Right kidney (tissue), 9 donors: ENCODE measurements around the gene YRDC.

ENCODE experiments used
- DNase-seq: peaks from one replicate; pipeline ENCODE4 v3.0.0-alpha.2; 2016
- long read RNA-seq, 8 donors: transcript quantifications; one replicate each; lab custom pipeline, GENCODE V29; 2026

The YRDC gene, protein sequence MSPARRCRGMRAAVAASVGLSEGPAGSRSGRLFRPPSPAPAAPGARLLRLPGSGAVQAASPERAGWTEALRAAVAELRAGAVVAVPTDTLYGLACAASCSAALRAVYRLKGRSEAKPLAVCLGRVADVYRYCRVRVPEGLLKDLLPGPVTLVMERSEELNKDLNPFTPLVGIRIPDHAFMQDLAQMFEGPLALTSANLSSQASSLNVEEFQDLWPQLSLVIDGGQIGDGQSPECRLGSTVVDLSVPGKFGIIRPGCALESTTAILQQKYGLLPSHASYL
- long read RNA-seq, donor 1, transcript YRDC-201 (5 exons, 1,826 nt), result major isoform, 14 of 14 reads
- long read RNA-seq, donor 1, partial matches to known transcripts, result 0 of 14 reads
- long read RNA-seq, donor 1, other reads (novel, unspliced or antisense), result 0 of 14 reads
- long read RNA-seq, donor 2, transcript YRDC-201 (5 exons, 1,826 nt), result major isoform, 8 of 8 reads
- long read RNA-seq, donor 2, partial matches to known transcripts, result 0 of 8 reads
- long read RNA-seq, donor 2, other reads (novel, unspliced or antisense), result 0 of 8 reads
- long read RNA-seq, donor 3, partial matches to known transcripts, result 0 of 4 reads
- long read RNA-seq, donor 3, other reads (novel, unspliced or antisense), result 0 of 4 reads
- long read RNA-seq, donor 4, transcript YRDC-201 (5 exons, 1,826 nt), result major isoform, 6 of 6 reads
- long read RNA-seq, donor 4, partial matches to known transcripts, result 0 of 6 reads
- long read RNA-seq, donor 4, other reads (novel, unspliced or antisense), result 0 of 6 reads
- long read RNA-seq, donor 5, transcript YRDC-201 (5 exons, 1,826 nt), result major isoform, 15 of 15 reads
- long read RNA-seq, donor 5, partial matches to known transcripts, result 0 of 15 reads
- long read RNA-seq, donor 5, other reads (novel, unspliced or antisense), result 0 of 15 reads
- long read RNA-seq, donor 6, transcript YRDC-201 (5 exons, 1,826 nt), result major isoform, 9 of 9 reads
- long read RNA-seq, donor 6, partial matches to known transcripts, result 0 of 9 reads
- long read RNA-seq, donor 6, other reads (novel, unspliced or antisense), result 0 of 9 reads
- long read RNA-seq, donor 7, transcript YRDC-201 (5 exons, 1,826 nt), result major isoform, 24 of 24 reads
- long read RNA-seq, donor 7, partial matches to known transcripts, result 0 of 24 reads
- long read RNA-seq, donor 7, other reads (novel, unspliced or antisense), result 0 of 24 reads
- long read RNA-seq, donor 8, transcript YRDC-201 (5 exons, 1,826 nt), result major isoform, 5 of 5 reads
- long read RNA-seq, donor 8, partial matches to known transcripts, result 0 of 5 reads
- long read RNA-seq, donor 8, other reads (novel, unspliced or antisense), result 0 of 5 reads

DNA sequence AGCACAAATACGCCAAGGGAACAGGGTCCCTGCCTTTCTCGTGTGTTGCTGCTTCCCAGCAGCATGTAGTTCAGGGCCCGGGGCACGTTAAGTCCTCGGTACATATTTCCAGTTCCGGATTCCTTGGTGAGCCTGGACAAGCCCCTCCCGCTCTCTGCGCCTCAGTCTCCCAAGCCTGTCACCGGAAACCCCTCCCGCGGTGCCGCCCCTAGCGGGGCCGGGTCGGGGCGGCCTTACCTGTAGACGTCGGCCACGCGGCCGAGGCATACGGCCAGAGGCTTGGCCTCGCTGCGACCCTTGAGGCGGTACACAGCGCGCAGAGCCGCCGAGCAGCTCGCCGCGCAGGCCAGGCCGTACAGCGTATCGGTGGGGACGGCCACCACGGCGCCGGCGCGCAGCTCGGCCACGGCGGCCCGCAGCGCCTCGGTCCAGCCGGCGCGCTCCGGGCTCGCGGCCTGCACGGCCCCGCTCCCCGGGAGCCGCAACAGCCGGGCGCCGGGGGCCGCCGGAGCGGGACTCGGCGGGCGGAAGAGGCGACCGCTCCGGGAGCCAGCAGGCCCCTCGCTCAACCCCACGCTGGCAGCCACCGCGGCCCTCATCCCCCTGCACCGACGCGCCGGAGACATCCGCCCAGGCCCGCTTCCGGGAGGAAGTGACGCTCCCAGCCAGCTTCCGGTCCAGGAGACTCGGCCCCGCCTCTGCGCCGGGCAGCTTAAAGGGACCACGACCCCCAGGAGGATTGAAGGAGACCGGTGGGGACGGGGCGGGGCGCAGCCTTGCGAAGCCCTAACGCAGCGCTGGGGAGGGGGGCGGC is at the start of gene YRDC, which contains the start of gene C1orf122:
Gene YRDC, minus strand, starts transcription at position 654 of the 814 bp plus-strand sequence. Its CDS starts 28 bp downstream, at position 626.
Gene C1orf122, plus strand, starts transcription at position 236 of the 814 bp plus-strand sequence. CDS start 615 bp downstream, outside the sequence.
- peak; percentile 65 for DNase-seq

DNA sequence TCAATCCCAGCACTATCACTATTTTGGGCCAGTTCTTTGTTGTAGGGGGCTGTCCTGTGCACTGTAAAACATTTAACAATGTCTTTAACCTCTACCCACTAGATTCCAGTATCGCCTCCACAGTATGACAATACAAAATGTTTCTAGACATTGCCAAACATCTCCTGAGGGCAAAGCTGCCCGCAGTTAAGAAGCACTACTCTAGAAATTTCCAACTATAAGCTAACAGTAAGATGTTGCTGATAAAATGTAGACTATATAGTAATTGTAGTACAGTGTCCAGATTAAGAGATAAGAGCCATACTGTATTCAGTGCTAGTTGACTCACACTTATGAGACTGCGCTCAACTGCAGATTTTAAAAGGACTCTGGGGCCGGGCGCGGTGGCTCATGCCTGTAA is 46.4 kb upstream of the YRDC start:
- no peak for DNase-seq

DNA sequence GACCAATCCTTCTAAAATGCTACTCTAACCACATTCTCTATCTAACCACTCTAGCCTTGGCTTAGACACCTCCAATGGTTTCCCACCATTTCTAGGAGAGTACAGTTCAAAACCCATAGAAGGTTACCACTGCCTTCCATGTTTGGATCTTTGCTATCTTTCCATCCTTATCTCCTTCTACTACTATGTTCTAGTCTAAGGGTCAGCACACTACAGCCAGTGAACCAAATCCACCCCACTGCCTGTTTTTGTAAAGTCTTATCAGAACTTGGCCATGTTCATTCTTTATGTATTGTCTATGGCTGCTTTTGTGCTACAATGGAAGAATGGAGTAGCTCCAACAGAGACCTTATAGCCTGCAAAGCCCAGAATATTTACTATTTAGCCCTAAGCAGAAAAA is 45.1 kb upstream of the YRDC start:
- no peak for DNase-seq

DNA sequence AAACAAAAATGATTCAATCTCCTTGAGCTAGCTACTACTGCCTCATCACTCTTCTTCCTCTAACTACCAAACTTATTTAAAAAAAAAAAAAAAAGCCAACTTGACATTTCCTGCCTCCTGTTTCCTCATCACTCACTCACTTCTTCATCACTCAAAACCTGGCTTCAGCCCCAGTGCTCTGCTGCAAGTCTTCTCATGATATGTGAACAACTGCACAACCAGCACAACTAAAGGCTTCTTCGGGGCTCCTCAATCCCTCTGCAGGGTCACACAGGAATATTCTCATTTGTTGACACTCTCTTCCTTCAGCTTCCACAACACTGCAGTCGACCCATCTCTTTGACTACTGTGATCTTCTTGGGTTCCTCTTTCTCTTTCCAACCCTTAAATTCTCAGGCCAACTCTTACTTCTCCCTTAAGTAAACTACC is 43.8 kb upstream of the YRDC start:
- DNase-seq, result no peak

- DNase-seq, result no peak
These were observed 43.3 kb upstream of the YRDC start for GRCh38 chr1:37851262-37851661.

DNA sequence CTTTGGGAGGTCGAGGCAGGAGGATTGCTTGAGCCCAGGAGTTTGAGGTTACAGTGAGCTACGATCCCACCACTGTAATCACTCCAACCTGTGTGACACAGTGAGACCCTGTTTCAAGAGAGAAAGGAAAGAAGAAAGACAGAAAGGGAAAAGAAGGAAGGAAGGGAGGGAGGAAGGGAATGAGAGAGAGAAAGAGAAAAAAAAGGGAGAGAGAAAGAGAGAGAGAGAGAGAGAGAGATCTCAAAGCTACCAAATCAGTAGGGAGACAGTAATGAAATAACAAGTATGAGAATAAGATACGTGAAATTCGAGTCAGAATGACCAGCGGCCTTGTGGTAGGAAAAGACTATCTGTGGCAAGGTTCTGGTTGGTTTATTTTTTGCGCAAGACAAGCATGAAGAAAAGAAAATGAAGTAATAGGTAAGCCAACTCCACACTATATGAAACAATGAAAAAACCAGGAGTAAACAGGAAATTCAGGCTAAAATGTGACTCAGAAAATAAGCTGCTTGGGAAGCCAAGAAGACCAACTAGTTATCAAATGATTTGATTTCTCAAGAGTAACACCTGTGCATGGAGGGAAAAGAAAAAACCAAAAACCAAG is 42.4 kb upstream of the YRDC start:
- DNase-seq, result no peak

GRCh38 chr1:37849480-37849879 is 41.5 kb upstream of the YRDC start:
- no peak for DNase-seq

- no peak for DNase-seq
These were observed 38.8 kb upstream of the YRDC start for GRCh38 chr1:37846647-37847339.

GRCh38 chr1:37845786-37846185 is 37.8 kb upstream of the YRDC start:
- DNase-seq, result no peak

DNA sequence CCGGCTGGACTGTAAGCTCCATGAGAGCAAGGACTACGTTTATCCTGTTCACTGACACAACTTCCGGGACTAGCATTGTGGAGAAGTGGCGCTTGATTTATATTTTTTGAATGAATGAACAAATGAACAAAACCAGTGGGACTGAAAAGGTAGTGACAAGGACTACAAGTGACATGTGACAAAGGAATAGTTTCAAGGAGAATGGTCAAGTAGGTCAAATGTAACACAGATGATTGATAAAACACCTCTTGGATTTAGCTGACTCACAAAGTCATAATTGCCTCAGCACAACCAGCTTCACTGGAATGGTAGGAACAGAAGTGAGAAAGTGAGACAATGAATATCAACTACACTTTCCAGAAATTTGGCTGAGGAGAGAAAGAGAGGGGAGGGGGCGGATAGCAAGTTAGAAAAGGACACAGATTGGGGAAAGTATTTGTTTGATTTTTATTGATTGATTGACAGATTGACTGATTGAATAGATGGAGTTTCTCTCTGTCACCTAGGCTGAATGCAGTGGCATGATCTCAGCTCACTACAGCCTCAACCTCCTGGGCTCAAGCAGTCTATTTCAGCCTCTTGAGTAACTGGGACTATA is 37.1 kb upstream of the YRDC start:
- no peak for DNase-seq

GRCh38 chr1:37844536-37844935 is 36.5 kb upstream of the YRDC start:
- DNase-seq, result no peak

- no peak for DNase-seq
These were observed 33.6 kb upstream of the YRDC start for GRCh38 chr1:37841652-37842051.

DNA sequence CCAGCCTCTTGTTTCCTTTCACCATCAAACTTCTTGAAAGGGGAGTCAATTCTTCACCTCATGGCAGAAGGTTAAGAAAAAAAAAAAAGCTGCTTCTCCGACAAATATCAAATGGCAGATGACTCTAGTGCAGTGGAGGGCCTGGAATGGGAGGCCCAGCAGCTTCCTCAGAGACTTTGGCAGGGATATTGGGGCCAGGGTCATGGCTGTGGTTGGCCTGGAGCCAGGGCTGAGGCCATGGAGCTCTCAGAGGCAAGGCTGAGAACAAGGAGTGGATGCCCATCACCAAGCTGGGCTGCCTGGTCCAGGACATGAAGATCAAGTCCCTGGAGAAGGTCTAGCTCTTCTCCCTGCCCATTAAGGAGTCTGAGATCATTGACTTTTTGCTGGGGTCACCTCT is 32.7 kb upstream of the YRDC start:
- no peak for DNase-seq

DNA sequence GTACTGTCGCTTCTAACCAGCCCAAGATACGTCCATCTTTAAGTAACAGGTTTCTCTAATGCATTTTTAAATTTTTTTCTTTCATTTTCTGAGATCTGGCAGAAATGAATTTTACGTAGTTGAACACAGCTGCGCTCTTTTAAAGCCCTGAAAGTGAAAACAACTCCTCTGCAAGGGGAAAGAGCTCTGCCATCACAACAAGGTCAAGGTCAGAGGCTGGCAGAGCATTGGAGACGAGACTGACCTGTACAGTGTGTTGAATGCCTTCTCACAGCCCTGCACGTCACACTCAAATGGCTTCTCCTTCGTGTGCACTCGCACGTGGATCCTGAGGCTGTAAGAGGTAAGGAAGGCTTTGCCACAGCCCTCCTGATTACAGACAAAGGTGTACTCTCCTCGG is 31.7 kb upstream of the YRDC start:
- DNase-seq, result no peak

DNA sequence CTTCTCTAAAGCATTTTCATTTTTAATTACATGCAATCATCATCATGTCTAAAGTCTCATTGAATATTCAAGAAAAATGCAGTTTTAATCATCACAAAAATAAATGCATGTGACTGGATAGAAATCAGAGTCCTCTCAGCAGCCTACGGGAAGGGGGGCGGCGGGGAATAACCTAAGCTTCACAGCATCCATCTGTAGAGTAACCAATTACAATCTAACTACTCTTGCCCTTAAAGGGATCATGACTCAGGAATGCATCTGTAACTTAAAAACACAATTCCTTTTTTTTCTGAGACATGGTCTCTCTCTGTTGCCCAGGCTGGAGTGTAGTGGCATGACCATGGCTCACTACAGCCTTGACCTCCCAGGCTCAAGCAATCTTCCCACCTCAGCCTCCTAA is 28.8 kb upstream of the YRDC start:
- DNase-seq, result no peak

GRCh38 chr1:37831809-37832208 is 23.8 kb upstream of the YRDC start:
- no peak for DNase-seq

DNA sequence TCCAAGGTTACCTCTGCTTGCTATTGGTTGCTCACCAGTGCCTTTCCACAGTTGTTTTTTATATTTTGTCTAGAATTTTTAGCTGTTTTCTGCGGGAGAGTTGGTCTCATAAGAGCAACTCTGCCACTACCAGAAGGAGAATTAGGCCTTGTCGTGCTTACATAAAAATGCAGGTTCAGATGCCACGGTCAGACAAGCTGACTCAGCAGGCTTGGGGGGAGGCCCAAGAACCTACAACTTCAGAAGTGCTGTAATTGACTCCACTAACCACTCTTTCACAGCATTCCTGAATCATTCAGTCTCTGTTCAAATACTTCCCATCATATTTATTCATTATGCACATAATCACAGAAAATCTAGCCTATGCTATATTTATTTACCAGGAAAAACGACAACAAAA is 23.1 kb upstream of the YRDC start:
- no peak for DNase-seq

GRCh38 chr1:37828410-37829074 is 20.5 kb upstream of the YRDC start:
- no peak for DNase-seq

DNA sequence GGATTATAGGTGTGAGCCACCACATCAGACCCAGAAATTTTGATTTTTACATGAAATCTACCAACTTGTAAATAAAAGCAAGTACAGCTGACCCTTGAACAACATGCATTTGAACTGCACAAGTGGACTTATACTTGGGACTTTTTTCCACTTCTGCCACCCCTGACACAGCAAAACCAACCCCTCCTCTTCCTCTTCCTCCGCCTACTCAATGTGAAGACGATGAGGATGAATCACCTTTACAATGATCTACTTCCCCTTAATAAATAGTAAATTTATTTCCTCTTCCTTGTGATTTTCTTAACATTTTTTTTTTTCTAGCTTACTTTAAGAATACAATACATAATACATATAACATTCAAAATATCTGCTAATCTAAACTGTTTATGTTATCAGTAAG is 17.5 kb upstream of the YRDC start:
- no peak for DNase-seq
